GM21390 (cell line): ENCODE data around the gene TNFAIP6.

Experiments used
- ATAC-seq: cut with Tn5 transposase; IDR thresholded peaks from one replicate; pipeline ENCODE4 v1.9.1; 2021; ENCODE audit not compliant: unreplicated experiment

The TNFAIP6 gene

DNA sequence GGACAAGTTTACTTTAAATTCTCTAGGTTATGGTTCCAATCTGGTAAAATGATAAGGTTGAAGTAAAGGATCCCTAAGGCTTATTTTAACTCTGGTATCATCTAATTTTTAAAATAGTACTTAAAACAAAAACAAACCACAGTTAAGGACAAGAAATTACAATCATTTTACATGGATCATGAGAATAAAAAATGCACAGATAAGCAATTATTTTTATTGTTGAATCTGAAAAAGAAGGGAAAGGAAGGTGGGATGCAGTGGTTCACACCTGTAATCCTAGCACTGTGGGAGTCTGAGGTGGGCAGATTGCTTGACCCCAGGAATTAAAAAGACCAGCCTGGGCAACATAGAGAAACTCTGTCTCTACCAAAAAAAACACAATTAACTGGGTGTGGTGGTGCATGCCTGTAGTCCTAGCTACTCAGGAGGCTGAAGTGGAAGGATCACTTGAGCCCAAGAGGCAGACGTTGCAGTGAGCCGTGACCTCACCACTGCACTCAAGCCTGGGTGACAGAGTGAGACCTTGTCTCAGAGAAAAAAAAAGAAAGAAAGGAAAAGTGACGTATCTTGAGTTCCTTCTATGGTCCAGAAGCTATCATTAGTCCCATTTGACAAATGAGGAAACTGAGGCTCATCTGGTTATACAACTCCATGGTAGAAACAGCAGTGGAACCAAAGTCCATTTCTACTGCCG lies 2.5 kb downstream of the TNFAIP6 start:
- no peak for ATAC-seq

DNA sequence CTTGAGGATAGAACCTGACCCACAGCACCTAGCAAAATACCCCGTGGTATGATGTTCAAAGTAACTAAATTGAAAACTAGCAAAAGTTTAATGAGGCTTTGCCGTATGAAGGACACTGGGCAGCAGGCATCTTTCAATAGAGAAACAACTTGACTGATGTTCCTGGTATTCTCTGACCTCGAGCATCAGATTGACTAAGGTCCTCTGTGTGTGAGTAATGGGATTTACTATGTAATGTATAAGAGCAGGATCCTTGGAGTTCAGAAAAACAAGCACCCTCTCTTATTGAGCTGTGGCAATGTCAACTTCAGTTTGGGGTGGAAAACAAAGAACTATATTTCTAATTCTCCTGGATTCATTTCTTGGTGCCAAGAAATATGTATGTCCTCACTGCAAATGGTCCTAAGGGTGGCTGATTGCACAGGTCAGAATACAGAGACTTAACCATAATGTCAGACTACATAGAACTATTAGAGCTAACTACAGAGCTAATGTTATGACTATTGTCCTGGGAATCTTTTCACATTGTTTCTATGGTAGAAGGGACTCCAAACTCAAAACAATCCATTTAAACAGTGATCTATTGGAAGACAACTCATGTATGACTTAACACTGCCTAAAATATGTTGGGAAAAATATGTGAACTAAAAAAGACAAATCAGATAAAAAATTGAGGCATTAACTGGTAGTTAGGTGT lies 4.4 kb downstream of the TNFAIP6 start:
- no peak for ATAC-seq

DNA sequence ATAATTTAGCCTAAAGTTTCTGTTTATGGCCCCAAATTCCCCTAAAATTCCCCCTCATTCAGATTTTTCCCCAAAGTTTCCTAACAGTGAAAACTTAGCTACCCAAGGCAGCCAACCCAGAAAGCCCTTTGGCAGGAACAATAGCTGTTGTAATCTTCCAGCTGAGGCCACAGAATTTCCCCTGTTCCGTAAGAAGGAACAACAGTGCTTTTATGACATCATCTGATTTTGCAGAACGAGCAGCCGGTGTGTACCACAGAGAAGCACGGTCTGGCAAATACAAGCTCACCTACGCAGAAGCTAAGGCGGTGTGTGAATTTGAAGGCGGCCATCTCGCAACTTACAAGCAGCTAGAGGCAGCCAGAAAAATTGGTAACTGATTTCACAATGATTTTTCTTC lies 6.3 kb downstream of the TNFAIP6 start:
- ATAC-seq, result no peak

DNA sequence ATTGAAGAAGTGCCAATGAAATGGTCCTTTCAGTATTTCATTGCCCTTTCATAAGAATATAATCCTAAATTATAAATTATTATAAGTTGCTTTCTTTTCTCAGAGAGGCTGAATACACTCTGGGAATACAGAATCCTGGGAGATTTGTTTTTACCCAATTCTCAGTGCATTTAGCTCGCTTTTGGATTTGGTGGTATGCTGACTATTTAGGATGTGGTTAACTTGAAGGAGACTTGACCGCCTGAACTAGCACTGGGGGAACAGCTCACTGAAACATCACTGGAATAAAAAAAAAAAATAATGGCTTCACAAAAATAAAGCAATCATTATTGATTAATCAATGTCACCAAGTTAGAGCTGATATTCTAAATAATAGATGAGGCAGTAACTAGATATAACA lies 10.2 kb downstream of the TNFAIP6 start:
- no peak for ATAC-seq

DNA sequence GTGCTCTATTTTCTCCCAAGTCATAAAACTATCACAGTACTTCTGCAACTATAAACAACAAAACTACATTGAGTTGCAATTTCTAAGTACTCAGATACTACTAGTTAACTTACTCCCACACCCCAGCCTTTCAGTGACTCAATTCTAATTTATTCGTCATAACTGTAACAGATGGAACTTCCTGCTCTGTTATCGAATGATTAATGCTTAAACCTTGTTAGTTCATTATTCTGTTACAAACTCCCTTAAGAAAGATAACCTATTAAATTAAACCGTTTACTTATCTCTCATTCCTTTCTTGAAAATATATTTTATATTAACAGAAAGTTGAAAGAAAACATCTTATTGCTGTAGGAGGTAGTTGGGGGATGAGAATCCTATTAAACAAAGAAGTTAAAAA lies 17.0 kb downstream of the TNFAIP6 start:
- ATAC-seq, result peak; percentile 86

DNA sequence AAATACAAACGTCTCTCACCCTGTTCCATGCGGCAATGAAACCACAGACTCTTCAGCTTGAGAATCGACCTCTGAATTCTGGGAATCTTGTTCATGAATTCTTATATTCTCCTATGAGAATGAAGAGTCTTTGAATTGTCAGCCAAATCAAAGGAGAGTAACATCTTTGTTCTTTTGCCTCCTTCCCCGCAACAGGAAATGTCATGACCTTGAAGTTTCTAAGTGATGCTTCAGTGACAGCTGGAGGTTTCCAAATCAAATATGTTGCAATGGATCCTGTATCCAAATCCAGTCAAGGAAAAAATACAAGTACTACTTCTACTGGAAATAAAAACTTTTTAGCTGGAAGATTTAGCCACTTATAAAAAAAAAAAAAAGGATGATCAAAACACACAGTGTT lies 21.8 kb downstream of the TNFAIP6 start:
- ATAC-seq, result no peak

DNA sequence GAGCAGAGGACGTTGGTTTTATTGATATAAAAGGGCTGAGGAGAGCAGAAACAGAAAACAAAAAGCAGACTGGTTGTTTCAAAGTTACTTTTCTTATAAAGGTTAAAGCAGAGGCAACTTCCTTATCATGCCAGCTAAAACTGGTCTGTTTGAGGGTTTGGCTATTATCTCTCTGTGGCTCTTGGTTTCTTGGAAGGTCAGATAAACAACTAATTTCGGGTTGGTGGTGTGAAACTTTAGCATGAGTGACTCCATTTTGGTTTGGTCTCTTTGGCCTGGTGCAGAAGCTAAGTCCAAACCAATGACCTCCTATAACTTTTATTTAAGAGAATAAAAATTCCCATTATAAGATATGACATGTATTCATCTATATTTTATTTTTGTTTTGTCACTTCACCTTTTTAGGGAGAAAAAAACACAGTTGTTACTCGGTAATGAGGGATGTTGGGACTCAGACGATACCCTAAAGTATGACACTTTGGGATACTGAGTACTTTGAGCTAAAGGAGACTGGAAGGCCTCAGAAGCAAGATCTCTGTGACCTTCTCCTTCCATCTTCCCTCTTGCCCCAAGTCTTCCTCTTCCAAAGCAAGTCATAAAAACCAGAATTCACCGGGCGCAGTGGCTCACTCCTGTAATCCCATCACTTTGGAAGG lies 23.3 kb downstream of the TNFAIP6 start:
- ATAC-seq, result no peak

DNA sequence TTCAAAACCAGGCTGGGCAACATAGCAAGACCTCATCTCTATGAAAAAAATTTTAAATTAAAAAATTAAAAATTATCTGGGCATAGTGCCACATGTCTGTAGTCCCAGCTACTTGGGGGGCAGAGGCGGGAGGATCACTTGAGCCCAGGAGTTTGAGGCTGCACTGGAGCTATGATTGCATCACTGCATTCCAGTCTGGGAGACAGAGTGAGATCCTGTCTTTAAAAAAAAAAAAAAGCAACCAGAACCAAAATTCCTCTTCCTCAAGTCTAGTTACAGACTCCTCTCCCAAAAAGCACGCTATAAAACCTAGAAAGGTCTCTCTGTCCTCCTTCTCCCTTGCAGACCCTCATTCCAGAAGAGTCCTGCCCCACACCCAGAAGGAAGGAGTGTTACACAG lies 23.9 kb downstream of the TNFAIP6 start:
- no peak for ATAC-seq

DNA sequence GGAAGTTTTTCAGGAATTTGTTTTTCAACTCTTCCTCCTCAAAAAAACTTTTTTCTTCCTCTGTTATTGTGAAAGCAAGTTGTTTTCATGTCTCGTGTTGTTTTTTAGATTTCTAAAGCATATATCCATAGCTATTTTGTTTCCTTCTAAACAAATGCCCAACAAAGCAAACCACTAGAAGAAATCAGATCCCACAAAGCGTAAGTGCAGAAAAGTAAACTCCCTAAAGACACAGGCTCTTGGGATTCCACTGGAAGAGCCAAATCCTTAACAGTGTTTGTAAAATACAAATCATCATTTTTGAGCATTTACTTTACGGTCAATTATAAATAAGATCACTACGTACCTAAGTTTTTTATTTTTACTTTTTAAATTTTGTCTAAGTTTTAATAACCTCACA lies 30.6 kb downstream of the TNFAIP6 start:
- ATAC-seq, result no peak

DNA sequence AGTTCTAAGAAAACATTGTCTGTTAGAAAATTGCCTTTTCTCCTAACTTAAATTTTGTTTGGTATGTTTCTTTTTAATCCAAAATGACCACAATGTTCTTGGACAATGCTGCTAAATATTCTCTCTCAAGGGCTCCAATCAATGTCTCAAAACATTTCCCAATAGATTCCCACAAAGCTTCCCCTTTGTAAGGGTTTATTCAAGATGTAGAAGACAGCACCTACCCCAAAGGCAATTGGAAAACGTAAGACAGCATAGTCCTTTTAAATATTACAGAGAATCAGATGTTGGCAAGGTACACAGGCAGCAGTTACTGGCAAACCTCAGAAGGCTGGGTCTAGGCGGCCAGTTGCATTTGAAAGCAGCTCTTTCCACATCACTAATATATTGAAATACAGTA lies 34.0 kb downstream of the TNFAIP6 start:
- no peak for ATAC-seq

DNA sequence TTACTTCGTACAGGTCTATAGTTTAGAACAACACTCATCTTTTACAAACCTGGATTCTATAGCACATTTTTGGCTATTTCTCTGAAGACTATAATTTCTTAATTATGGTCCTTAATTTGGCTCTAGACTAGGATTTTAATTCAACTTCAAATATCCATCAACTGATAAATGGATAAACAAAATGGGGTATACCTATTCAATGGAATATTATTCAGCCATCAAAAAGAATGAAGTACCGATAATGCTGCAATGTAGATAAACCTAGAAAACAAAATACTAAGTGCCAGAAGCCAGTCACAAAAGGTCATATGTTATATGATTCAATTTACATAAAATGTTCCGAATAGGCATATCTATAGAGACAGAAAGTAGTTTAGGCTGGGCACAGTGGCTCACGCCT lies 37.1 kb downstream of the TNFAIP6 start:
- ATAC-seq, result no peak

DNA sequence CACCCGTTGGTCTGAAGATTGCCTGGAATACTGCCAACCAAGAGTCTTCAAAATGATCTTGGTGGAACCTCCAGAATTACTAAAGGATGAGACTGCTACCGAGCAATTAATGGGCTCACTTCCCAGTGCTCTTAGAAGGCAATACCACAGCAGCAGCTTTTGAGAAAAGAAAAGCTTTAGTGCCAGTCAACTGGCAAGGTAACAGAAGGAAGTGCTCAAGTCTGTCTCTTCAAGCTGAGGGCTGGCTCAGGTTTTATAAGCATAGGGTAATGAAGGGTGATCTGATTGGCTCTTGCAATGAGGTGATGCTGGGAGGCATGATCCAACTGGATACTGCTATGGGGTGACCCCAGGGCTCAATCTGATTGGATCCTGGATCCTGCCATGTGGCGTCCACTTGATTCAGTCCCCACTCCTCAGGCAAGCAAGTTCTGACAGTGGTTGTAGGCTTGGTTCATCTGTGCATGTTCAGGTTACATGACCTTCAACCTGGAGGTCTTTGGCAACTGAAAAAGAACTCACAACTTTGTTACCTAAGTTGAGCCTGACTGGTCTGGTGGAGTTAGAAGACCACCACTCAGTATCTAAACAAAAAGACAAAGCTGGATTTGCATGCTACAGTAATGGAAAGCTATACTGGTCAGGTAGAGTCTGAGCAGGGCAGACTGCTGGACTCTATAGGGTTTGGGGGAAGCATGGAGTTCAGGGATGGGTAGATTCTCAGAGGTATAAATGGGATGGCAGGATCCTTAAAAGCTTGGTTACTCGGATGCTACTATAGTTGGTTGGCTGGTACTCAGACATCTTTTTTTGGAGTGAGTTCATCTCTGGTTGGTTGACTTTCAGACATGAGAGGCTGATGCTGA lies 38.4 kb downstream of the TNFAIP6 start:
- ATAC-seq, result no peak

DNA sequence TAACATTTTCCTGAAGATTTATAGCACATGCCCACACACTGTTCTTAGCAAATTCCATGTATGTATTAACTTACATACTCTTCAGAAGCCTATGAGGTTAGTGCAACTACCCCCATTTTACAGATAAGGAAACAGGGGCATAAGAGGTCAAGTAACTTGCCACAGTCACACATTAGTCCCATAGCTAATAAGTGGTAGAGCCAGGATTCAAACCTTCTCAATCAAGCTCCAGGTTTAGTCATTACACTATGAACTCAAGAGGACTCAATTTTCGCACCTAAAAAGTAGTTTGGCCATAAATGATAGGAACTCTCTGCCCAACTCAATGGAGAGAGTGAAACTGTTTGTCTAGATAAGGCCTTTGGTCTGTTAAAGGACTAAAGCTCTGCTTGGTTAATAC lies 42.6 kb downstream of the TNFAIP6 start:
- ATAC-seq, result no peak

DNA sequence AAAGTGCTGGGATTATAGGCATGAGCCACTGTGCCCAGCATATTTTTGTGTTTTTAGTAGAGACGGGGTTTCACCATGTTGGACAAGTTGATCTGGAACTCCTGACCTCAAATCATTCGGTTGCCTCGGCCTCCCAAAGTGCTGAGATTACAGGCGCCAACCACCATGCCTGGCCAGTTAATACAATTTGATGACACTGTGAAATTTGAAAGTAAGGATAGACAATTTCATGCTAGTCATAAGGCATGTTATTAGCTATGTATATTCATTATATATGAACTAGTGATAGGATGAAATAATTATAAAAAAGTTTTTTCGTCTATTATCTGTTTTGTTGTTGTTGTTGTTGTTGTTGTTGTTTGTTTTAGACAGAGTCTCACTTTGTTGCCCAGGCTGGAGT lies 43.8 kb downstream of the TNFAIP6 start:
- no peak for ATAC-seq

DNA sequence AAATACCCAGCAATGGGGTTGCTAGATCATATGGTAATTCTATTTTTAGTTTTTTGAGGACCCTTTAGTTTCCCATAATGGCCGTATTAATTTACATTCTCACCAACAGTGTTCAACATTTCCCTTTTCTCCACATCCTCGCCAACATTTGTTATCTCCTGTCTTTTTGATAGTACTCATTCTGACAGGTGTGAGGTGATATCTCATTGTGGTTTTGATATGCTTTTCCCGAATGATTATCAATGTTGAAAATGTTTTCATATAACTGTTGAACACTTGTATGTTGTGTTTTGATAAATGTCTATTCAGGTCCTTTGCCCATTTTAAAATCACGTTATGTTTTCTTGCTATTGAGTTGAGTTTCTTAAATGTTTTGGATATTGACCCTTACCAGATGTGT lies 46.5 kb downstream of the TNFAIP6 start:
- no peak for ATAC-seq

DNA sequence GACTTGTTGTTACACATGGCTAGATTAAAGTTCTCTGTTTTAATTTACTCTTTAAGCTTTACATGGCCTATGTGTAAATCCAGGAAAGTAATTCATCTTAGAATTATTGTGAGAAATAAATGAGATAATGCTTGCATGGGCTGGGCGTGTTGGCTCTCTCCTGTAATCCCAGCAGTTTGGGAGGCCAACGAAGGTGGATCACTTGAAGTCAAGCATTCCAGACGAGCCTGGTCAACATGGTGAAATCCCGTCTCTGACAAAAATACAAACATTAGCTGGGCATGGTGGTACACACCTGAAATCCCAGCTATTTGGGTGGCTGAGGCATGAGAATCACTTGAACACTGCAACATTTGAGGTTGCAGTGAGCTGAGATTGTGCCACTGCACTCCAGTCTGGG lies 48.0 kb downstream of the TNFAIP6 start:
- ATAC-seq, result no peak

DNA sequence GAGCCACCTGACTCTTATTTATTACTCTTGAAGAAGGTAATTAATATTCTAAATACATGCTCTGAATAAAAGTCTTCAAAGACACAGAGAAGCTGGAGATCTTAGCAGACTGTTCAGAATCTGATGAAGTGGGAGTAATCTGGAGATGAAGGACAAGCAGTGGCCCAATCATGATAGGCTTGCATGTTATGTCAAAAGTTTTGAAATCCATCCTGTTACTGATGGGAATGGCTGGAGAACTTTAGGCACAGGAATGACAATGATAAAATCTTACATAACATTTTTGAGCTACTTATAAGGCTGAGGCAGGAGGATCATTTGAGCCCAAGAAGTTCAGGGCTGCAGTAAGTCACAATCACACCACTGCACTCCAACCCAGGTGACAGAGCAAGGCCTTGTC lies 49.9 kb downstream of the TNFAIP6 start:
- ATAC-seq, result no peak

DNA sequence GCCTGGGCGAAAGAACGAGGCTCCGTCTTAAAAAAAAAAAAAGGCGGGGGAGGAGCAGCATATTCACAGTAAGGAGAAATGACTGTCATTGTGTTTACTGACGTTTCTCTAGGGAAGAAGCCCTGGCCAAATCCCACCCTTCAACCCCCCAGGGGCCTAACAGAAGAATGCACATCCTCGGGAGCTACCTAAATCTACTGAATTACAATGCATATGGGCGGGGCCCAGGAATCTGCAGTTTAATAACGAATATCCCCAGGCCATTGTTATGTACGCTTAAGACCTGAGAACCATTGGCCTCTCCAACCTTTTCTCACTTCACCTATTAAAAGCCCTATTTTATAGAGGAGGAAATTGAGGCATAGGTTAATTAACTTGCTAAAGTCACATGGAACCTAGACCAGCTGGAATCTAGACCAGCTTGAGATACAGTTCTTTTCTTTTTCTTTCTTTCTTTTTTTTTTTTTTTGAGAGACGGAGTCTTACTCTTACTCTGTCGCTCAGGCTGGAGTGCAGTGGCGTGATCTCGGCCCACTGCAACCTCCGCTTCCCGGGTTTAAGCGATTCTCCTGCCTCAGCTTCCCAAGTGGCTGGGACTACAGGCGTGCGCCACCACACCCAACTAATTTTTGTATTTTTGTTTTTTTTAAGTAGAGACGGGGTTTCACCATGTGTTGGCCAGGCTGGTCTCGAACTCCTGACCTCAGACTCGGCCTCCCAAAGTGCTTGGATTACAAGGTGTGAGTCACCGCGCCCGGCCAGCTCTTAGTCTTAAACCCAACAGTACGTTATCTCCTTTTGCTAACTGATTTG lies 51.6 kb downstream of the TNFAIP6 start:
- ATAC-seq, result no peak

DNA sequence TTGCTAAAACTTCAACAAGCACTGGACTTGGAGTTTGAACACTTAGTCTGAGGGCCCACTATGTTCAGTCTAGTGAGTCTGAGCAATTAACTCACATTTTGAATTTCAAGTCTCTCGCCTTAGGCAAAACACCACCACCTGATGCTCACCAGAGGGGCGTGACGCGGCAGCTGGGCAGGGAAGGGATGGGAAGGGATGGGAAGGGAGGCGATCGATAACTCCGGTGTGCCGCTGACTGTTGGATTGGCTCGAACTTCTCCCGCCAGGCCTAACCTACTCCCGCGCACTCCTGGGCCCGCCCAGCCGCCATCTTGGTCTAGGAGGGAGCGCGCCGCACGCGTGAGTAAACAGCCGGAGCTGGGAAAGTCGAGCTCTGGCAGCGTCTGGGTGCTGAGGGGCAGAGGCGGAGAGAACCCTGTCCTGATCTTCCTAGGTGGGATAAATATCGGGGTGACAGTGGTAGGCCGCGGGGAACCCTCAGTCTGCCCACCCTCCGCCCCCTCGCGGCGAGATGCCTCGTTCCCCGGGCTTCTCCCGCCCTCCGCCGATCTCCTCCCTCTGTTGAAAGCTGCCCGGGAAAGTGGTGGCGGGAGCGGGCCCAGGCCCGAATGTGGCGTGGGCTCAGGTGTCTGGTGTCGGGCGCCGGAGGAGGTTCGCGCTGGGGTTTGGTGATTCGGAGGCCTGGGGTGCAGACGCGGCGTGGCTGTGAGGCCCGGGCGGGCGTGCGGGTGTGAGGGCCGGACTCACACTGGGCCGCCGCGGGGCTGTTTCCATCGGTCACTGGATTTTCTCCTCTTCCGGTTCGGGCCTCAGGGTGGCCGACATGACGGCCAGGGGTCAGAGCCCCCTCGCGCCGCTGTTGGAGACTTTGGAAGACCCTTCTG lies 52.5 kb downstream of the TNFAIP6 start, which contains the start of gene RIF1:
RIF1 (plus strand) TSS at position 302 of the 884 bp plus-strand sequence; CDS start at position 824, 522 bp downstream.
- peak; percentile 92 for ATAC-seq

DNA sequence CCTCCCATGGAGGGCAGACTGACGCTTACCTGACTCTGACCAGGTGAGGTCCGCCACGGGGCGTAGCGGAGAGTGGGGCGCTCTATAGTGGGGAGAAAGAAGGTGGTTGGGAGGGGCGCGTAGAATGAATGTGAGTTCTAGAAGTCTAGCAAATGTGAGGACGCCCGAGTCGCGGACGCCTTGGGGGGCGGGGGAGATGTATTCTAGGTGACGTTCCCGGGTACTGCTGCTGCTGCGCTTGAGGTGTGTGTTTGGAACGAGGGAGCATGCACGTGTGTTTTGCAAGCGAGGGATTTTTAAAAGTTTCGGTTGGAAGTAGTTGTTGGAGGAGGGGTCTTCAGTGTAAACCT lies 53.1 kb downstream of the TNFAIP6 start:
- ATAC-seq, result peak; percentile 46
